CD1c-positive myeloid dendritic cell (primary cell): ENCODE data around the gene PLSCR3.

Experiments used
- DNase-seq: peaks from one replicate; pipeline ENCODE4 v3.0.0-alpha.2; 2016; ENCODE audit errors: extremely low spot score

Gene PLSCR3

DNA sequence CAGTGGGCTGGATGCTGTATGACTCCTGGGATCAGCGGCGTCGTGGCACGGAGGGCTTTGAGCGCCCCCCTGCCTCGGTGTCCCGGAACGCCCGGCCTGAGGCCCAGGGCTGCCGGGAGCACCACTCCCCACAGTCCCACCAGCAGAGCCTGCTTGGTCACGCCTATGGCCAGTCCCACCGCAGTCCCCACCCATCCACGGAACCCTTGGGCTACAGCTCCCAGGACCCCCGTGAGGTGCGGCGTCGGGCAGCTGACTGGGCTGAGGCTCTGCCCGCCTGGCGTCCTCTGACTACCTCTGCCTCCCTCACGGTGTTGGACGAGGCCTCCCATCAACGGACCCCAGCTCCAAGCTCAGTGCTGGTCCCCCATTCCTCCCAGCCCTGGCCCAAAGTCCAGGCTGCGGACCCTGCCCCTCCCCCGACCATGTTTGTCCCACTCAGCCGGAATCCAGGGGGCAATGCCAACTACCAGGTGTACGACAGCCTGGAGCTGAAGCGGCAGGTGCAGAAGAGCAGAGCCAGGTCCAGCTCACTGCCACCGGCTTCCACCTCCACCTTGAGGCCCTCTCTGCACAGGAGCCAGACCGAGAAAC, 32.7 kb upstream of the PLSCR3 start:
- DNase-seq = no peak

DNA sequence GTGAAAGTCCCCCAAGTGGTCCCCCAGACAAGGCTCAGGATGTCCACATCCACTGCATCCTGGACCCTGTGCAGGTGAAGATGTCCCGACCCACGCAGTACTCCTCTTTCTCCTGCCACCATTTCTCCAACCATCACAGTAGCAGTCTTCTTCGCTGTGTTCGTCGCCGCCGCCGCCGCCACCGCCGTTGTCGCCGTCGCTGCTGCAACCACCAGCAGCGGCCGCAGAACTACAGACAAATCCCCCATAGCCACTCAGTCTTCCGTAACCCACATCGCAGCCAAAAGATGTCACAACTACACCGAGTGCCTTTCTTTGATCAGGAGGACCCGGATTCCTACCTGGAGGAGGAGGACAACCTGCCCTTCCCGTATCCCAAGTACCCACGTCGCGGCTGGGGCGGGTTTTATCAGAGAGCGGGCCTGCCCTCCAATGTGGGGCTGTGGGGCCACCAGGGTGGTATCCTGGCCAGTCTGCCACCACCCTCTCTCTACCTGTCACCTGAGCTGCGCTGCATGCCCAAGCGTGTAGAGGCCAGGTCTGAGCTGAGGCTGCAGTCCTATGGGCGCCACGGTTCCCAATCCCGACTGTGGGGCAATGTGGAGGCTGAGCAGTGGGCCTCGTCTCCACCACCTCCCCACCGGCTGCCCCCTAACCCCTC, 32.0 kb upstream of the PLSCR3 start:
- DNase-seq = no peak

DNA sequence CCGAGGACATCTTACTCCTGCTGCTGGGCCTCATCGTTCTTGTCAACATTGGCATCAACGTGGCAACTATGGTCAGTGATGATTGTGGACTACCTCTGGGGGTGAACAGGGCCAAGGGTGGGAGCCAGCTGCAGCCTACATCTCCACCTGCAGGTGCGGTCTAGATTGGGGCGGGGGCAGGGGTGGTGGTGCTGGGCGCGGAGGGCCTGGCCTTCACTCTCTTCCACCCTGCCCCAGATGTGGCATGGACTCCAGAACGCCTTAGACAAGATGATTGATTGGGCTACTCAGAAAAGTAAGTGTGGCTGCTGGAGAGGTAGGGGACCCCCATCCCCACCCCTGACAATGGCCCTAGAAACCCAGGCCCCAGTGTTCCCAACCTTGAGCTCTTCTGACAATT, 31.4 kb upstream of the PLSCR3 start:
- DNase-seq = no peak

DNA sequence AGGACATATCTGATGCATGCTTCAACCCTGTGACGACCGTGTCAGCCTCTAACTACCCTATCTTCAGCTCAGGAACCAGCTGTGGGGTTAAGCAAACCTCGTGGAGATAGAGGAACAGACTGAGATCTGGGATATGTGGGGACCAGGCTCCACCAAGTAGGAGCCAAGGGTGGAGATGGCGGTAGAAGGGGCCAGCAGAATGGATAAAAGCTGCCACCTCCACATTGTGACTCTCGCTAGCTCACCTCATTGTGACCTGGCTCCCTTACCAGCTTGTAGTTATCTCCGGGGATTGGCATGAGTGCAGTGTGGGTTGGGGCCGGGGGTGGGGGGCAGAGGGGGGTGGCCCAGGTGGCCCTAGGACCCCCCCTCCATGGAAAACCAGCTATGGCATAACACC, 31.0 kb upstream of the PLSCR3 start, which contains the start of gene SPEM2:
Gene SPEM2, plus strand, starts transcription at position 301 of the 400 bp plus-strand sequence. Its CDS starts 73 bp downstream, at position 374.
- no peak for DNase-seq

DNA sequence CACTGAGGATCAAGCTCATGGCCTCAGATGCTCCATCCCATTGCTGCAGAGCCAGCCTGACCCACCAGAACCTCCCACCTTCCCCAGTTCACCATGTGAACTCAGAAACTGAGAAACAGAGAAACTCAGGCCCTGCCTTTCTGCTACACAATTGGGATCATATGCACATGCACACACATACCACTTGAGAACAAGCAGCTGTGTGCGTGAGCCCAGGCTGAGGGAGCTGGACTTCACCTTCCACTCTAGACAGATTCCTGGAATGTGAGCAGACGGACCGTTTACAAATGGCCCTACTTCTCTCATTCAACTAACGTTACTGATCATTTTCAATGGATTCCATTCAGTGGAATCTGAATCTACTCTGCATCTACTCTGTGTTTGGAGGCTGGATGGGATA, 29.4 kb upstream of the PLSCR3 start:
- no peak for DNase-seq

DNA sequence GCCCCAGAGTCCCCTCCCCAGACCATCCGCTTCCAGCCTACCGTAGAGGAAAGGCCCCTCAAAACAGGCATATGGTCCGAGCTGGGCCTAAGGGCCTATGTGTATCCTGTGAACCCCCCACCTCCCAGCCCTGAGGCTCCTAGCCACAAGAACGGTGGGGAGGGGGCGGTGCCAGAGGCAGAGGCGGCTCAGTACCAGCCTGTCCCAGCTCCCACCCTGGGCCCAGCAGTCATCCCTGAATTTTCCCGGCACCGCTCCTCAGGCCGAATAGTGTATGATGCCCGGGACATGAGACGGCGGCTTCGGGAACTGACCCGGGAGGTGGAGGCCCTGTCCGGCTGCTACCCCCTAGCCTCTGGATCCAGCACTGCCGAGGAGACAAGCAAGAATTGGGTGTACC, 26.9 kb upstream of the PLSCR3 start:
- no peak for DNase-seq

DNA sequence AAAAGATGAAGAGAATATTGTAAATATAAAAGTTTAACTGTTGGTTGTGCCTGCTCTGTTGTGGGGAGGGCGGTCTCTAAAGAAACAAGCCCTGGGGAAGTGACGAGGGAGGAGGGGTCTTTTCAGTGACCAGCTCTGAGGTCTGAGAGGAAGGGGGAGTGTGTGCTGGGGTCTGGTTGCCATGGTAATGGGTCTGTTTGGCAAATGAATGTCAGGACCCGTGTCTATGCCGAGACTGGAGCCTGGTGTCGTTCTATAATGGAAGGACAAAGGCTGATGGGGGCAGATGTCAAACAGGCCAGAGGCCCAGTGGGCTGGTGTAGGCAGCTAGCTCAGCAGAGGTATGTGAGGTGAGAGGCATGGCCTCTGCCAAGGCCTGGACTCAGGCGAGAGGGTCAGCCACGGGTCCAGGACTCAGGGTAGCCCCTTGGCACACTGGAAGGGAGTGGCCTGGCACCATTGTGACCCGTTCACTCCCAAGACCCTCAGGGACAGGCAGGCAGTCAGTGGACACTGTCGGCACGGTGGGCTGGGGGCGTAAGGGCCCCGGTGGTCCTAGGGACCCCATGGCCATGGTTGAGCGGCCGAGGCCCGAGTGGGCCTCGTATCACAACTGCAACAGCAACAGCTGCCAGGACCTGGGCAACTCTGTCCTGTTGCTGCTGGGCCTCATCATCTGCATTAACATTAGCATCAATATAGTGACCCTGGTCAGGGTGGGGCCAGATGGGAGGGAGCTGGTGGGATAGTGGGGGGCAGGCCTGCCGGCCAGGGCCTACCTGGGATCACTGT, 25.7 kb upstream of the PLSCR3 start, which contains the start of gene SPEM1:
Gene SPEM1, plus strand, starts transcription at position 506 of the 792 bp plus-strand sequence. Its CDS starts 61 bp downstream, at position 567.
- no peak for DNase-seq

DNA sequence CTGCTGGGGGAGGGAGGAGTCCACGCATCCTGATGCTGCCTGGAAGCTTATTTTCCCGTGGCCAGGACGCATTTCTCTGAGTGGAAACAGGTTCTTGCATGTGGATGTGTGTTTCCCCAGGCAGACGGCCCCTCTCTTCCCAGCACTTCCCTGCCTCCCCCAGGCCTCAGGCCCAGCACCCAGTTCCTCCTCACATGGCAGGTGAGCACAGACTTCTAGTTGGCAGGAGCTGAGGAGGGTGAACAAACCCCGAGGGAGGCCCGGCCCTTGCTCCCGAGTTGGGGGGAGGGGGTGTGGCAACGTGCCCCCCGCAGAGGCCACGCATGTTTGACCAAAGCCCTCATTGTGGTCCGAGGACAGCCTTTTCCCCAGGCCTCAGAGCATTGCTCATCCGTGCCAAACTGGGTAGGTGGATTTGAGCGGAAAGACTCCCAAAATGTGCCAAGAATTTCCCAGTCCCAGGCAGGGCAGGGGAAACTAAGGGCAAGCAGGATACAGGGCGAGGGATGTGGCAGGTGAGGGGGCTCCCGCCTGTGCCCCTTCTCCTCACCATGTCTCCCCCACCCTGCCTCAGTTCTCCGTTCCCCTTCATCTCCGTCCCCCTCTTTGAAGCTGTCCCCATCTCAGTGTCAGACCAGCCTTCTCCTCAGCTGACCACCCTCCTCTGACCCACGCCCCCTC, 24.3 kb upstream of the PLSCR3 start:
- no peak for DNase-seq

DNA sequence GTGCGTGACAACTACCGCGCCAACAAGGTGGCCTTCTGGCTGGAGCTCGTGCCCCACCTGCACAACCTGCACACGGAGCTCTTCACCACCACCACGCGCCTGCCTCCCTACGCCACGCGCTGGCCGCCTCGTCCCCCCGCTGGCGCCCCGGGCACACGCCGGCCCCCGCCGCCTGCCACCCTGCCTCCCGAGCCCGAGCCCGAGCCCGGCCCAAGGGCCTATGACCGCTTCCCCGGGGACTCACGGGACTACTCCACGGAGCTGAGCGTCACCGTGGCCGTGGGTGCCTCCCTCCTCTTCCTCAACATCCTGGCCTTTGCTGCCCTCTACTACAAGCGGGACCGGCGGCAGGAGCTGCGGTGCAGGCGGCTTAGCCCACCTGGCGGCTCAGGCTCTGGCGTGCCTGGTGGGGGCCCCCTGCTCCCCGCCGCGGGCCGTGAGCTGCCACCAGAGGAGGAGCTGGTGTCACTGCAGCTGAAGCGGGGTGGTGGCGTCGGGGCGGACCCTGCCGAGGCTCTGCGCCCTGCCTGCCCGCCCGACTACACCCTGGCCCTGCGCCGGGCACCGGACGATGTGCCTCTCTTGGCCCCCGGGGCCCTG, 22.8 kb upstream of the PLSCR3 start:
- no peak for DNase-seq

DNA sequence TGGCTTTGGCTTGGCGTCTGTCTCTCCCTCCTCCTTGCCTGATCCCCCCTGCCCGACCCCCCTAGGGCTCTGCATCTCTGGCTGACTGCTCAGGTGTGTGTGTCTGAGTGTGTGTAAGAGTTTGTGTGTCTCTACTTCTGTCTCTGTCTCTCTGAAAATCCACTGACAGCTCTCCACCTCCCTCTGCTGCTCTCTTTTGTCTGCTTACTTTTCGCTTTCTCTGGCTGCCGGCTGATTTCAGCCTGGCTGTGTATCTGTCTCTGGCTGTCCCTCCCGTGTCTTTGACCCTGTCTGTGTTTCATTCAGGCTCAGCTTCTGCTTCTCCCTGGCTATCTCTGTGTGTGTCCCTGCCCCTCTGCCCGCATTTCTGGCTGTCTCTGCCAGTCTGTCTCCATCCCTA, 22.0 kb upstream of the PLSCR3 start:
- DNase-seq = no peak

DNA sequence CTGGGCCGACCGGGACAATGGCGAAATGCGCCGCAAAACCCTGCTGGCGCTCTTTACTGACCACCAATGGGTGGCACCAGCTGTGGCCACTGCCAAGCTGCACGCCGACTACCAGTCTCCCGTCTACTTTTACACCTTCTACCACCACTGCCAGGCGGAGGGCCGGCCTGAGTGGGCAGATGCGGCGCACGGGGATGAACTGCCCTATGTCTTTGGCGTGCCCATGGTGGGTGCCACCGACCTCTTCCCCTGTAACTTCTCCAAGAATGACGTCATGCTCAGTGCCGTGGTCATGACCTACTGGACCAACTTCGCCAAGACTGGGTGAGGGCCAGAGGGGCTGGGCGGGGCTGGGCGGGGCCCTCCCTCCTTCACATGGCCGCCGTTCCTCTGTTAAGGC, 21.5 kb upstream of the PLSCR3 start:
- DNase-seq = no peak

DNA sequence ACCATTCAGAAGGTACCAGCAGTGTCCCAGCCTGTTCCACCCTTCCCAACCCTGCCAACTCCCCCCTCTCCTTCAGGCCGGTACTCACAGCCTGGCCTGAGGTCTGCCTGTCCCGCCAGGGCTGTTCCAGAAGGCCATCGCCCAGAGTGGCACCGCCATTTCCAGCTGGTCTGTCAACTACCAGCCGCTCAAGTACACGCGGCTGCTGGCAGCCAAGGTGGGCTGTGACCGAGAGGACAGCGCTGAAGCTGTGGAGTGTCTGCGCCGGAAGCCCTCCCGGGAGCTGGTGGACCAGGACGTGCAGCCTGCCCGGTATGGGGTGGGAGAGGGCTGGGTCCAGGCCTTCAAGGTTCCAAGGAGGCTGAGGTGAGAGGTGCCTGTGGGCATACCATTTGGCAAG, 20.5 kb upstream of the PLSCR3 start:
- no peak for DNase-seq

DNA sequence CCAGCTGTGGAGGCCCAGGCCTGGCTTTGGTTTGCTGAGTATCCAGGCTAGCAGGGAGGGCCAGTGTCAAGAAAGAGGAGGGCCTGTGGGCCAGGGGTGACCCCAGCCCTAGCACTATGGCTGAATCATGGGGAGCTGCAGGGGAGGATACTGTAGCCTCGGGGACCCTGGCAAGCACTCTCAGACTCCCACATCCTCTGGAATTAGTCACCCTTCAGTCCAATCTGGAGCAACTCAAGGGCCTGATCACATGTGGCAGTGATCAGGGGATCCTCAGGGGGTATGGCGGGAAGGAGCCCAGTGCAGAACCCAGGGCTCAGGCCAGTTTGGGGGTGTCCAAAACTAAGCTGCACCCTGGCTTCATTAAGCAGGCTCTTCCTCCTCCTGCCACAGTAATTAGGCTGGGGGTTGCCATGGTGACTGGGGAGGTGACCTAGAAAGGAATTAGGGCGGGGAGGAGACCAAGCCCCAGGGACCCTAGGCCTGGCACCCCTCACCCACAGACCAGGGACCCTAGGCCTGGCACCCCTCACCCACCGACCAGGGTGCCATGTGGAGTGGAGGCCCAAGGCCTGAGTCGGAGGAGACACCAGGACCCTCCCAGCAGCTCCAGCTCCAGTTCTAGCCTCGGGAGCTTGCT, 19.1 kb upstream of the PLSCR3 start:
- no peak for DNase-seq

DNA sequence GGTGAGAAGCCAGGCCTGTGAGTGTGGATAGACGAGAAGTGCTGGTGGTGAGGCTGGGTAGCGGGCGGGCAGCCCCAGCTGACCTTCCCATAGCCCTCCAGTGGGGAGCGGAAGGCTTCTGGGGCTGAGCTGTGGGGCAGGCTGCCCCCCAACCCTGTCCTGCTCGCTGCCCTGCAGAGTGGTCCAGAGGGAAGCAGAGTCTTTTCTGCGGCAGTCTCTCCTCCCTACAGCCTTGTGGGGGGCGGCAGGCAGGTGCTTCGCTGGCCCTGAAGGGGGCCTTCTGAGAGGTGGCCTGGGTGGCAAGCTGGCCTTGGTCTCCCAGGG, 17.1 kb upstream of the PLSCR3 start:
- DNase-seq = no peak

DNA sequence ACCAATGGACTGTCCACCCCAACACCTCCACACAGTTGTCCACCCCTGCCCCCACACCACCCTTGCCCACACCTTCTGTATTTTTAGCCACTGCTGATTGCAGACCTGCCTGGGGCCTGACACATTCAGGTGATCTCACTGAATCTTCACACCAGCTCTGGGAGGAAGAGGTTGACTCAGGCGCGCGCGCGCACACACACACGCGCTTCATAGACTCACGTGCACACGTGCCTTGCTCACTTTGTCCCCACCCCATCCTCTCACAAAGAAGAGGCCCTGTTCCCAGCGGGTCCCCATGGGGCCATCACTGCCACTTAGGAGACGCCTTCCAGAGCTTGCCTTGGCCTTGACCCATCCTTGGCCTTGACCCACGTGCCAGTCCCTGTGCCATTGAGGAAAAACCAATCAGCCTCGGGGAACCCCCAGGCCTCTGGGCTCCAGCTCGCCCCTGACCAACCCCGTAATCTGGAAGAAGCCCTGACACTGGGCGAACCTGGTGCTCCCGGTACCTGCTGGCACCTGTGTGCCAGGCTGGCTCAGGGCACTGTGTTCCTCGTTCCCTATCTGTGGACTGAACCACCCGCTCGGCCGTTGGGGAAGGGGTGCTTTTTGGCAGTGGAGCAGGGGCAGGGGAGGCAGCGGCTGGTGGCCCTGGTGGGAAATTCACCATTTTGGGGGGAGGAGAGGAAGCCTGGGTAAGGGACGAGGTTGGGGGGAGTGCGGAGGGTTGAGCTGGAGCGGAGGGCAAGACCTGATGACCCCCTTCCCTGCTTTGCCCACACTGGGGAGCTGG, 16.5 kb upstream of the PLSCR3 start:
- no peak for DNase-seq

DNA sequence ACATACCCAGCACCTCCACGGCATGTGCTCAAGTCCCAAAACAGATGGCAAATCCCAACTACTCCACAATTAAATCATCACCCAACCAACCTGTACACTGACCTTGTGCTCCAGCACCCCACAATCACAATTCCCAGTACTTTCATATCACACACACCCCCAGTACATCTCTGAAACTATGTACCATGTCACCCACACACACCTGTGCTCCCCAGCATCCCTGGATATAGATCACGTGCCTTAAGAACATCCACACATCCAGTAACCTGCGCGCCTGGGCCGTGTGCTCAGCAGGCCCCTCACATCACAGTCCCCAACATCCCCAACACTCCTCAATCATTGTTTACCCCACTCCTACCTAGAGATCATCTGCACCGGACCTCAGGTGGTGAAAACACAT, 15.4 kb upstream of the PLSCR3 start:
- DNase-seq = no peak

DNA sequence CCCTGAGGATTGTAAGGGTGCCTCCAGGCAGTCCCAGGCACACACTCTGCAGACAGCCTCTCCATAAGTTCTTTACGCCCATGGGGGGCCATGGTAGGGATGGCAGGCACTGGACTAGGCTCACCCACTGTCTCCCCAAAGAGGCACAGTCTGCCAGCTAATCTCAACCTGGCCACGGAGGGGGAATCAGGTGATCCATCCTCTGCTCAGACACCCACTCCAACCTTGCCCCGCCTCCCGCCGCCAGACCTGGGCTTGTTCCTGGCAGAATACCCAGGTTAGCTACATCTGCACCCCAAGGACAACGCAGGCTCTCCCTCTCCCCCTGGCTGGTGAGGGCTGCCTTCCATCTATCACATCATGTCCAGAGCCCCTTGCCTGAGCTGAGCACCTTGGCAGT, 14.5 kb upstream of the PLSCR3 start:
- DNase-seq = no peak

DNA sequence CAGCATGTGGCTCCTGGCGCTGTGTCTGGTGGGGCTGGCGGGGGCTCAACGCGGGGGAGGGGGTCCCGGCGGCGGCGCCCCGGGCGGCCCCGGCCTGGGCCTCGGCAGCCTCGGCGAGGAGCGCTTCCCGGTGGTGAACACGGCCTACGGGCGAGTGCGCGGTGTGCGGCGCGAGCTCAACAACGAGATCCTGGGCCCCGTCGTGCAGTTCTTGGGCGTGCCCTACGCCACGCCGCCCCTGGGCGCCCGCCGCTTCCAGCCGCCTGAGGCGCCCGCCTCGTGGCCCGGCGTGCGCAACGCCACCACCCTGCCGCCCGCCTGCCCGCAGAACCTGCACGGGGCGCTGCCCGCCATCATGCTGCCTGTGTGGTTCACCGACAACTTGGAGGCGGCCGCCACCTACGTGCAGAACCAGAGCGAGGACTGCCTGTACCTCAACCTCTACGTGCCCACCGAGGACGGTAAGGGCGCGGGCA, 14.0 kb upstream of the PLSCR3 start:
- DNase-seq = peak; percentile 25

DNA sequence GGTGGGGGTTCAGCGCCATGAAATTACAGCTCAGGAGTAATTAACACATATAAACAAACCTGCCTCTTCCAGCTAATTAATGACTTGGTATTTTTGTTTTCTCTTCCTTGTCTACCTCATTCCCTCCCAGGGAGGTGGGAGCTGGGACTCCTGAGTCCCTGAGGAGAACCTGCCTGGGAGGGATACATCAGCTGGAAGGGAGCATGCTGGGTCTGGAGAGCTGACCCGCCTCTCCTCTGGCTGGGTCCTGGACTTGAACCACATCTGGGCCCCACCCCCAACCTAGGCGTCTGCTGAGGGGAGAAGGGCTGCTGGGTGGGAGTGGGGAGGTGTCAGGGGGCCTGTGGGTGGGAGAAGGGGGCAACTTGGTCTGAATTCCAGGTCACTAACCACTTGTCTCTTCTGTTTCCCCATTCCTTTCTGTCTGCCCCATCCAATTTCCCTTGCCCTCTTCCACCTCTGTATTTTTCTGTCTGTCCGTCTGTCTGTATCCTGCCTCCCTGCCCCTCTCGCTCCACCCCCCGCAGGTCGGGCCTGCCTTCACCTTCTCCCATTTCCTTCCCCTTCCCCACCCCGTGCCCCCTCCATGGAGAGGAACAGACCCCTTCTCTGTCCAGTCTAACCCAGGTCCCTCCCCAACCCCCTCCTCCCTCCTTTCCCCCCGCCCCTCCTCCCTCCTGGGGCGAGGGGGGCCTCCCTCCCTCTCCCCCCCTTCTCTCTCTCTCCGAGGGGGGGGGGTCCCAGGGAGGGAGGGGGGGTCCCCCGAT, 13.3 kb upstream of the PLSCR3 start, which contains the start of gene NLGN2:
Gene NLGN2, plus strand, starts transcription at position 361 of the 767 bp plus-strand sequence. CDS start 411 bp downstream, outside the sequence.
- no peak for DNase-seq

DNA sequence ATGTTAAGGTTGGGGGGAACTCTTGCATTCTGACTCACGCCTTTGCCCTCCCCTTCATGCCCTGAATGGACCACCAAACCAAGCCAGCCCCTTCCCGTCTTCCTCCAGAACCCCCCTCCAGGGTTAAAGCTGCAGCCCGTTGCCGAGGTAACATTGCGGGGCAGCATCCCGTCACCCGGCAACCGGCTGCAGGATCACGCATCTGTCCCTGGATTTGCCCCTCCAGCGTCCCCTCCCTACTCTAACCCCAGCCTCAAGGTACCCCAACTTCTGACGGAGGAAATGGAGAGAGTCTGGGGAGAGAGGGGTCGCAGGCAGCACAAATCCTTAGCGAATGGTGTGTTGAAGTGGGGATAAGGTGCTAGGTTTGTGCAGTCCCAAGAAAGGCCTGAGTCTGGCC, 12.8 kb upstream of the PLSCR3 start:
- DNase-seq = no peak
